HG03565 (cell line): ENCODE data around the gene RIGI.
"Not testable (repeated sequence)": the region's sequence is repeated elsewhere in the genome, so short reads cannot be mapped to it uniquely, and the experiment has no call there.

Experiments
- ATAC-seq: cut with Tn5 transposase; IDR thresholded peaks from one replicate; pipeline ENCODE4 v1.9.1; 2021; ENCODE audit warnings: mild to moderate bottlenecking, moderate library complexity; ENCODE audit not compliant: unreplicated experiment

Gene RIGI

GRCh38 chr9:32533336-32533735, 7.3 kb upstream of the RIGI start:
- no peak for ATAC-seq

- no peak for ATAC-seq
Measured at GRCh38 chr9:32526707-32527048, 682 bp upstream of the RIGI start.

DNA sequence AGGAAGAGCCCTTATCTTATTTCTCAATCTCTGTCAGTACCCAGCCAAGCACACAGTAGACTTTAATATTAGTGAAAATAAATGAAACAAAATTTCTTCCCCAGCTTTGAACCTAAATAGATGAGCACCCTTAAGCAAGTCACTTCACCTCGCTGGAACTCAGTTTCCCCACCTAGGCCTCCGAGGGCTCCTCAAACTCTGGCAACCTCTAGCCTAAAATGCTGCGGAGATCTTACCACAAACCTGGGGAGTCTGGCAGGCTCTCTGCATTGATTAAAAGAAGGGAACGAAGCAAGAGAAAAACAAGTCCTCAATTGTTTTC, 326 bp downstream of the RIGI start:
- no peak for ATAC-seq

- ATAC-seq, result no peak
Measured at GRCh38 chr9:32524892-32525708, 896 bp downstream of the RIGI start.

DNA sequence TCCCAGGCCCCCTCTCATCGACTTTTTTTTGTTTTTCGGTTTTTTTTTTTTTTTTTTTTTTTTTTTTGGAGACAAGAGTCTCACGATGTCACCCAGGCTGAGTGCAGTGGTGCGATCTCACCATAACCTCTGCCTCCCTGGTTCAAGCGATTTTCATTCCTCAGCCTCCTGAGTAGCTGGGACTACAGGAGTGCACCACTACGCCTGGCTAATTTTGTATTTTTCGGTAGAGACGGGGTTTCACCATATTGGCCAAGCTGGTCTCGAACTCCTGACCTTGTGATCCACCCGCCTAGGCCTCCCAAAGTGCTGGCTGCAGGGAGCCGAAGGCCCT, 1.5 kb downstream of the RIGI start:
- not testable (repeated sequence) for ATAC-seq

DNA sequence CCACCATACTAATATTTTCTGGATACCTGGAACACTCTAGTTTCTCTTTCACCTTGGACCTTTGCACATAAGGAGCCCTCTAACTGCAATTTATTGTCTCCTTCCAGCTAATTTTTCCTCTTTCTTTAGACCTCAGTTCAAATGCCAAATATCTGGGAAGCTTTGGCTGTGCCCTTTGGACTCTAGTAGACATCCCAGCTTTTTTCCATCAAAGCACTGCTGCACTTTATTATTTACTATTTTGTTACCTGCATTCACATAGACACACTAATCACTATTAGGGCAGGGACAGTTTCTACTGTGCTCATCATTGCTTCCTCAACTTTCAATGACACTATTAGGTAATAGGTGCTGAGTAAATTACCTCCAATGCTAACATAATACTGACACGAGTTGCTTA, 2.1 kb downstream of the RIGI start:
- ATAC-seq, result no peak

- no peak for ATAC-seq
Measured at GRCh38 chr9:32518276-32518675, 7.7 kb downstream of the RIGI start.

DNA sequence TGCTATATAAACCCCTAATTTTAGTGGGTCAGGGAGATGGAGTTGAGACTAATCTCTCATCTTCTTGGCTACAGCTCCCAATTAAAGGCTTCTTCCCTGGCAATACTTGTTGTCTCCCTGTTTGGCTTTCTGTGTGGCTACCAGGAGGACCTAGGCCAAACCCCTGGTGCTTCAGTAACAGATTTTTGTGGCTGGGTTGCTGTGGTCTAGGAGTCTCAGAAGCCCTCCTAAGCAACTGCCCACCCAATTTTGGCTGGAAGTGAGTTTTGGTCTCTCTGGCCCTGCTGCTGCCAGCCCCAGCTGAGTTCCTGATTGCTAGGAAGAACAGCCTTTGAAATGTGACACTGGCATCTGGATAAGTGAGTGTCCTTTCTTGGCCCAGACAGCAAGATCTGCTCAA, 9.8 kb downstream of the RIGI start:
- no peak for ATAC-seq

GRCh38 chr9:32508728-32509127, 17.3 kb downstream of the RIGI start:
- ATAC-seq, result no peak

DNA sequence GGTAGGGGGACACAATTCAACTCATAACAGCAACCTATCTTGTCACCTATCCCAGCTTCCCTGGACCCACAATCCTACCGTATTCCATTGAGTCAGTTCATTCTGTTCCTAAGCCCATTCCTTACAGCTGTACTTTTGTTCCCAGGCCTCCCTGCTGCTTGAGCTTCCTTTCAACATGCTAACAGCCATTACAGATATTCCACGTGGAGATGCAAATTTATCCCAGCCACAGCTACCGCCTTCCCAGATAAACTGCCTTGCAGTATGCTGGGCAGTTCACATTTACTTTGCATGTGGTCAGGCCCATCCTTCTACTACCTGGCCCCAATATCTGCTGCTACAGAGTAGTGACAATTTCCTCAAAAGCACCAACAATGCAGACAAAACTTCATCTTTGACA, 23.0 kb downstream of the RIGI start:
- ATAC-seq, result no peak

GRCh38 chr9:32502464-32502863, 23.5 kb downstream of the RIGI start:
- ATAC-seq, result no peak

DNA sequence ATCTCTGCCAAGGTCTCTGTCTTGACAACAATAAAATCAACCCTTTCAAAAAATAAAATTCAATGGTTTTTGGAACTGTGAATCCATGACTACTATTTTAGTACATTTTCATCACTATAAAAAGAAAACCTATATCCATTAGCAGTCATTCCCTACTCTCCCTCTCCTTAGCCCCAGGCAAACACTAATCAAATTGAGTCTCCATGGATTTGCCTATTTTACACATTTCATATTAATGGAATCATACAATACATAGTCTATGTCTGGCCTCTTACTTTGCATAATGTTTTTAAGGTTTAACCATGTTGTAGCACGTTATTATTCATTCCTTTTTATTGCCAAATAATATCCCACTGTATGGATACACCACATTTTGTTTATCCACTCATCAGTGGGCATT, 24.1 kb downstream of the RIGI start:
- ATAC-seq, result no peak

GRCh38 chr9:32500768-32501167, 25.2 kb downstream of the RIGI start:
- no peak for ATAC-seq

DNA sequence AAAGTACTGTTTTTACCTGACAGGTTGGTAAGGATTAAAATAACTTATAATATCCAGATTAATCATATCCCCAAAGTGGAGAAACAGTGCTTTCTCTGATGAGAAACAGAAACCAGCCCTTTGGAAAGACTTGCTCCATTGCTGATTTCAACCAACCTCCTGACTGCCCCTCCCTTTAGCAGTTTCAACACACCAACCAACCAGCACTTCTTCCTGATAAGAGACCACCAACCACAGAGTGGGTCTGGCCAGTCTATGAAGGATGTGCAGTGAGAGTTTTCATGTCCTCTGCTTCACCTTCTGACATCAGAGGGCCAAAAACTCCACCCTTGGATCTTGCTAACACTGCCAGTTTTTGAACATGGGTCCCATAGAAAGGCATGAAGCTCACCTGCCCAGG, 28.1 kb downstream of the RIGI start:
- ATAC-seq, result no peak

DNA sequence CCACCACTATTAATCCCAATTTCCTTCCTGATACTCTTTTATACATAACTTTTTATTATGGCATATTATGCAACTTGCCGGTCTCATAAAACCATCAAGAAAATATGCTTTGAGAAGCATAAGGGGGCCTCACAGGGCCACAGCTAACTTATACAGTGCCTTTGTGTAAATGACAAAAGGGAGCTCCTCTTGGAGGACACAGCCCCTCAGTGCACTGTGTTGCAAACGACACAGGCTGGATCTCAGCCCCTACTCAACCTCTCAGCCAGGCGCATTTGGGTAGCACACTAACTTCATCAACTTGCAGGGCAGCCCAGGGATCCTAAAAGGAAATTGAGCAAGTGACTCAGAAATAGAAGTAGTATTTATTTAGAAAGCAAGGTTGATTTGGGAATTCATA, 35.4 kb downstream of the RIGI start:
- no peak for ATAC-seq

GRCh38 chr9:32487981-32488380, 38.0 kb downstream of the RIGI start:
- no peak for ATAC-seq

DNA sequence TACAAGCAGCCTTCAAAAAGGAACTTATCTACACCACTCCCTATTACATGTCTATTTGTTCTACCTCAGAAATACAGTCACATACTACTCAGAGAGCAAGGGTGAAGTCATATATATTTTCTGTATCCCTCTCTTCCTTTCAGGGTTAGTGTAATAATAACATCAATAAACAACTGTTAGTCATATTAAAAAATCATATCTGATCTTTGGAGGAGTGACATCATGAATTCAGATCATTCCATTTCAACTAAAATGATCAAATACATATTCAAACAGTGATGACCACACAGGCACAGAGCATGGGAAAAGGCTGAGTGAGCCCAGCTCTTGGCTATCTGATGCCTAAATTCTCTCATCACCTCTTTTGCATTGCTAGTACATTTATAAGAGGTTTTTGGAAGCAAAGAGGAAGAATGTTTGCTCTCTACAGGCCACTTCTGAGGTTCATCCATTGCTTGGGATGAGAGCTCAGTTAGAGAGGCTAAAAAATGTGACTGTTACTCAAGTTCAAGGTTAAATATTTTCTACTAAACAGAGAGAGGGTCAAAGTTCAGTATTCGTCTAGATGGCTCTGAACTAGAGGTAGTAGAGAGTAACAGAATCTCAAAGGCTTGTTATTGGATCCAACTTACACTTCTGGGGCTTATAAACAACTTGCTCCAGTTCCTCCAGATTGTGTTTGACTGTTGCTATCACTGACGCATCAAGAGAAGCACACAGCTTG, 39.0 kb downstream of the RIGI start:
- ATAC-seq, result no peak

GRCh38 chr9:32483343-32483742, 42.7 kb downstream of the RIGI start:
- no peak for ATAC-seq
